NT2/D1 (cell line): ENCODE measurements around the gene FAM107B.

Source experiments
- SUZ12 ChIP-seq: IDR thresholded peaks from 2 replicates; pipeline ENCODE4 v1.6.1; 2011; ENCODE audit not compliant: insufficient read length, insufficient read depth; ENCODE audit errors: extremely low read depth
- ZNF274 ChIP-seq: IDR thresholded peaks from 2 replicates; pipeline ENCODE4 v1.6.1; 2011; ENCODE audit warnings: mild to moderate bottlenecking, low read depth, low read length

DNA sequence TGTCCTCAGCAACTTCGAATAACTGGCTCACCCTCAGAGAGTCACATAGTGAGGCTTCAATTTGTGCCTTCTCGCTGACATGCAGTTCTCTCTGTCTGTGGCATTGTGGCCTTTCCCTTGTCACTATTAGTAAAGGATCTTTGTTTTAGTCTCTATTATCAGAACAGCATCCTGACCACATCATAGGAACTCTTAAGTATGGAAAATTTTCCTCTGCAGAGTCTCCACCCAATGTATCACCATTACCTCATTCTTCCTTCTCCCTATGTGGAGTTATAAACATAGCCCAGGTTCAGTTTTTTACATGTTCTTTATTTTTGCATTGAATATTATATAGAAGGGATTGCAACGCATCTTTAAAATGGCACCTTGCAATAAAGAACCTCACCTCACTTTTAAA, 112.9 kb downstream of the FAM107B start:
- TF ChIP-seq SUZ12: no peak
- TF ChIP-seq ZNF274: no peak
